H1 (cell line): ENCODE data around the gene OVCA2. TPM values are rescaled to one million over a fixed set of nuclear protein-coding genes. Genes with fewer than 3 reads are reported as not detected.

ENCODE experiments used
- ATF2 ChIP-seq: IDR thresholded peaks from 2 replicates; pipeline ENCODE4 v1.6.1; 2012; ENCODE audit warnings: low read length, inconsistent platforms
- CHD2 ChIP-seq: IDR thresholded peaks from 2 replicates; pipeline ENCODE4 v1.6.1; 2012; ENCODE audit warnings: low read length, improper control_type of control experiment
- EGR1 ChIP-seq: IDR thresholded peaks from 2 replicates; pipeline ENCODE4 v1.6.1; 2011; ENCODE audit warnings: low read depth, low read length, borderline replicate concordance
- POLR2A ChIP-seq, 2 experiments: IDR thresholded peaks; 1 replicate in 1 of 2; 2 replicates in 1 of 2; pipeline ENCODE4 v1.6.1; 2011; ENCODE audit warnings: low read depth in 2 of 2, low read length in 2 of 2, mild to moderate bottlenecking in 2 of 2; ENCODE audit errors: control extremely low read depth in 1 of 2
- RXRA ChIP-seq: IDR thresholded peaks from 2 replicates; pipeline ENCODE4 v1.6.1; 2011; ENCODE audit warnings: low read depth, mild to moderate bottlenecking, low read length, moderate library complexity; ENCODE audit not compliant: insufficient read depth
- SP4 ChIP-seq: IDR thresholded peaks from 2 replicates; pipeline ENCODE4 v1.6.1; 2012; ENCODE audit warnings: low read length, inconsistent platforms
- TCF12 ChIP-seq: IDR thresholded peaks from 2 replicates; pipeline ENCODE4 v1.6.1; 2011; ENCODE audit warnings: low read depth, mild to moderate bottlenecking, low read length
- polyA plus RNA-seq, 7 experiments: library from polyadenylated mRNA; depleted of rRNA in 3 of 7; stranded (reverse) in 5 of 7; unstranded in 2 of 7; fragments of >200 nt in 5 of 7; fragments of 200-250 nt in 2 of 7; gene quantifications; 1 replicate in 5 of 7; 2 replicates in 1 of 7; 4 replicates in 1 of 7; pipeline versions ENCODE4 v1.2.1 to v1.2.3, GENCODE V29; 2011 to 2013; ENCODE audit warnings: missing spikeins in 2 of 7, mixed read lengths in 2 of 7
- total RNA-seq: library from RNA; stranded (reverse); fragmentation: NEBNext Ultra II Directional; extraction: Animal tissue kit (Norgen Biotek cat#: 25700); gene quantifications from 2 replicates; pipeline ENCODE4 v1.2.1, GENCODE V29; 2021

Gene OVCA2
- total and polyA plus RNA-seq, 2 of the 8 experiments (the other 6 are each of a cell fraction or from before 2014, with no cell fraction given): 15.3 to 37.0 TPM

GRCh38 chr17:2017274-2017941, 24.4 kb upstream of the OVCA2 start (continued):
- TF ChIP-seq POLR2A (IDR thresholded peaks at IDR 0.05; ENCODE audit: control extremely low read depth in 1 of 2, low read depth in 2 of 2, low read length in 2 of 2): no peak
- no peak for TF ChIP-seq TCF12
- TF ChIP-seq CHD2: no peak
- no peak for TF ChIP-seq EGR1
- no peak for TF ChIP-seq RXRA
- TF ChIP-seq SP4: no peak
- no peak for TF ChIP-seq ATF2
